Sigmoid colon (tissue), 7 donors: ENCODE data around the gene NKX2-1. TPM values are rescaled to one million over a fixed set of nuclear protein-coding genes. Genes with fewer than 3 reads are reported as not detected.

Source experiments
- DNase-seq: peaks from one replicate; pipeline ENCODE4 v3.0.0-alpha.2; 2019
- H3K27ac ChIP-seq, 4 donors: fragments of 200-600 bp; sonication (generic); one replicate each; pipeline ENCODE4 v1.5.1; 2016 to 2019; ENCODE audit warnings: mild to moderate bottlenecking in 1 of 4
- H3K27me3 ChIP-seq, 3 donors: fragments of 200-600 bp; sonication (generic); one replicate each; pipeline ENCODE4 v1.5.1; 2019; ENCODE audit warnings: mild to moderate bottlenecking in 1 of 3
- H3K36me3 ChIP-seq, 4 donors: fragments of 200-600 bp; sonication (generic); one replicate each; pipeline ENCODE4 v1.5.1; 2016 to 2019
- H3K4me1 ChIP-seq, 4 donors: fragments of 200-600 bp; sonication (generic); one replicate each; pipeline ENCODE4 v1.5.1; 2017 to 2019
- H3K4me3 ChIP-seq, 4 donors: fragments of 200-600 bp; sonication (generic); one replicate each; pipeline ENCODE4 v1.5.1; 2017 to 2019; ENCODE audit warnings: mild to moderate bottlenecking in 2 of 4, moderate library complexity in 1 of 4
- H3K9me3 ChIP-seq, 4 donors: fragments of 200-600 bp in 3 of 4; sonication (generic) in 3 of 4; one replicate each; pipeline versions ENCODE4 v1.5.1 to v1.6.1; 2013 to 2019
- EP300 ChIP-seq, 4 donors: sonication (generic); formaldehyde crosslinking; IDR thresholded peaks; one replicate each; pipeline ENCODE4 v1.6.1; 2017; ENCODE audit warnings: antibody characterized with exemption in 4 of 4
- POLR2A ChIP-seq, 2 donors: fragments of 450-650 bp; IDR thresholded peaks; one replicate each; pipeline ENCODE4 v1.6.1; 2016; ENCODE audit warnings: antibody characterized with exemption in 2 of 2, mild to moderate bottlenecking in 2 of 2, moderate library complexity in 2 of 2
- POLR2AphosphoS5 ChIP-seq, 4 donors: sonication (generic); formaldehyde crosslinking; IDR thresholded peaks; one replicate each; pipeline ENCODE4 v1.6.1; 2017; ENCODE audit warnings: antibody characterized with exemption in 4 of 4
- WGBS, 2 donors: extraction: QIAGEN DNeasy Blood & Tissue Kit; methylation state at CpG; one replicate each; pipeline ENCODE4 v1.1.7; 2013; 5-methylcytosine and 5-hydroxymethylcytosine counted together
- intact Hi-C: fragments of 100-400 bp; cut with DNase I; formaldehyde crosslinking; loops from one replicate; pipeline ENCODE4 v1.15.1; 2023
- polyA plus RNA-seq, 3 donors: library from polyadenylated mRNA; stranded (reverse); fragments of 200-250 nt; gene quantifications; one replicate each; pipeline ENCODE4 v1.2.3, GENCODE V29; 2013
- total RNA-seq, 4 donors: library from RNA; depleted of rRNA; stranded (reverse); fragments of >200 nt; gene quantifications; one replicate each; pipeline ENCODE4 v1.1.0, GENCODE V29; 2016
- TF ChIP-seq, protein P1 (sequence below), 4 experiments: fragments of 450-650 bp in 3 of 4; fragments of 200-600 bp in 1 of 4; IDR thresholded peaks; one replicate each; pipeline ENCODE4 v1.5.1; 2016 to 2019; ENCODE audit warnings: antibody characterized with exemption in 4 of 4, mild to moderate bottlenecking in 3 of 4, moderate library complexity in 2 of 4
- donor health status: healthy with polysubstance abuse.
- donor health status: Bipolar disorder and iron deficiency.
- donor health status: healthy.

NKX2-1 gene
- total and polyA plus RNA-seq, 7 donors = not detected

DNA sequence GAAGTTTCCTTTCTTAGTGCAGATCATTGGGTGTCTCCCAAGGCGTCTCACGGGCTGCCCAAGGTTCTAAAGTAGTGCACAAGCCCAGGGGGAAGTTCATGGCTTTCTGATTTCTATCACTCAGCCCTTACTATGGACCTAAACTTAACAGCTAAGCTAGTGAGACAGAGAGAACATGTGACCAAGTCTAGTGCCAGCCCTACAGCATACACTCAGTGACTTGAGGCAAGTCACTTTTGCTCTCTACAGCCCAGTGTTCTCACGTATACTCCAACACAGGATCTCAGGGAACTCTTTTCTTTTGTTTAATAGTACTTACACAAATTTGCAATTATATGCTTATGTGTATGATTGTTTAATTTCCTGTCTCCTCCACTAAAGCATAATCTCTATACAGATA is 48.6 kb downstream of the NKX2-1 start:
- Histone ChIP-seq H3K27me3 (no peaks in the 10 kb centered on the region), H3K36me3 (no peaks in the 10 kb centered on the region), H3K4me3 (no peak overlapping the region), H3K9me3 (no peaks in the 10 kb centered on the region), H3K27ac (no peak overlapping the region), H3K4me1 (no peaks in the 10 kb centered on the region)
- no peak for TF ChIP-seq POLR2AphosphoS5 (IDR thresholded peaks at IDR 0.05)
- TF ChIP-seq POLR2A (IDR thresholded peaks at IDR 0.05) = no peak
- TF ChIP-seq, protein P1, sequence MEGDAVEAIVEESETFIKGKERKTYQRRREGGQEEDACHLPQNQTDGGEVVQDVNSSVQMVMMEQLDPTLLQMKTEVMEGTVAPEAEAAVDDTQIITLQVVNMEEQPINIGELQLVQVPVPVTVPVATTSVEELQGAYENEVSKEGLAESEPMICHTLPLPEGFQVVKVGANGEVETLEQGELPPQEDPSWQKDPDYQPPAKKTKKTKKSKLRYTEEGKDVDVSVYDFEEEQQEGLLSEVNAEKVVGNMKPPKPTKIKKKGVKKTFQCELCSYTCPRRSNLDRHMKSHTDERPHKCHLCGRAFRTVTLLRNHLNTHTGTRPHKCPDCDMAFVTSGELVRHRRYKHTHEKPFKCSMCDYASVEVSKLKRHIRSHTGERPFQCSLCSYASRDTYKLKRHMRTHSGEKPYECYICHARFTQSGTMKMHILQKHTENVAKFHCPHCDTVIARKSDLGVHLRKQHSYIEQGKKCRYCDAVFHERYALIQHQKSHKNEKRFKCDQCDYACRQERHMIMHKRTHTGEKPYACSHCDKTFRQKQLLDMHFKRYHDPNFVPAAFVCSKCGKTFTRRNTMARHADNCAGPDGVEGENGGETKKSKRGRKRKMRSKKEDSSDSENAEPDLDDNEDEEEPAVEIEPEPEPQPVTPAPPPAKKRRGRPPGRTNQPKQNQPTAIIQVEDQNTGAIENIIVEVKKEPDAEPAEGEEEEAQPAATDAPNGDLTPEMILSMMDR (IDR thresholded peaks at IDR 0.05) = no peak
- no peak for TF ChIP-seq EP300 (IDR thresholded peaks at IDR 0.05)
- intact Hi-C loops = no loop called here
- DNase-seq = no peak
- WGBS, 2 donors = 85 to 86% methylated on average over 3 of the region's 3 CpGs

DNA sequence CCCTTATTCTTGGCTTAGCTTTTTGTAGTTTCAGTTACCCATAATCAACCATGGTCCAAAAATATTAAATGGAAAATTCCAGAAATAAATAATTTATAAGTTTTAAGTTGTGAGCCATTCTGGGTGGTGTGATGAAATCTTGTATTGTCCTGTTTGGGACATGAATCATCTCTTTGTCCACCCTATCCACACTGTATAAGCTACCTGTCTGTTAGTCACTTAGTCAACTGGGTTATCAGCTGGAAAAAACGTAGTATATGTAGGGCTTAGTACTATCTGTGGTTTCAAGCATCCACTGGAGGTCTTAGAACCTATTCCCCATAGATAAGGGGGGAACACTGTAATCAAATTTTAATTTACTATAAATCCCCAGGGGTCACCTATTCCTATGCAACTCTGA is 52.7 kb downstream of the NKX2-1 start:
- intact Hi-C loops = no loop called here
- Histone ChIP-seq H3K9me3 (no peaks in the 10 kb centered on the region), H3K36me3 (no peaks in the 10 kb centered on the region), H3K27me3 (no peaks in the 10 kb centered on the region), H3K27ac (no peak overlapping the region), H3K4me1 (no peaks in the 10 kb centered on the region), H3K4me3 (no peak overlapping the region)
- TF ChIP-seq EP300 (IDR thresholded peaks at IDR 0.05) = no peak
- TF ChIP-seq, protein P1 (IDR thresholded peaks at IDR 0.05) = no peak
- no peak for TF ChIP-seq POLR2AphosphoS5 (IDR thresholded peaks at IDR 0.05)
- TF ChIP-seq POLR2A (IDR thresholded peaks at IDR 0.05) = no peak
- DNase-seq = no peak
- 46 to 59% methylated on average over 1 of the region's 1 CpG for WGBS, 2 donors

Other genes starting within 250 kb of the NKX2-1 start
- 10 to 100 TPM; 15.6 to 26.4 (median 21.0) TPM for gene MBIP, start 199.6 kb downstream of the NKX2-1 start, total RNA-seq
- 10 to 100 TPM; 12.4 to 22.2 (median 22.2) TPM for gene MBIP, start 199.6 kb downstream of the NKX2-1 start, polyA plus RNA-seq
- not detected for gene NKX2-8, start 62.4 kb upstream of the NKX2-1 start, total RNA-seq
- not detected for gene NKX2-8, start 62.4 kb upstream of the NKX2-1 start, polyA plus RNA-seq
- gene PAX9, start 141.6 kb upstream of the NKX2-1 start, total RNA-seq = 1 to 10 TPM in 2 of 4 donors, under 1 TPM in 1, not detected in 1; 0.28 to 1.2 (median 1.1) TPM
- gene PAX9, start 141.6 kb upstream of the NKX2-1 start, polyA plus RNA-seq = under 1 TPM in 2 of 3 donors, not detected in 1; under 0.01 to 0.07 TPM